ENCODE measurements around the gene B3GLCT.

Gene B3GLCT

DNA sequence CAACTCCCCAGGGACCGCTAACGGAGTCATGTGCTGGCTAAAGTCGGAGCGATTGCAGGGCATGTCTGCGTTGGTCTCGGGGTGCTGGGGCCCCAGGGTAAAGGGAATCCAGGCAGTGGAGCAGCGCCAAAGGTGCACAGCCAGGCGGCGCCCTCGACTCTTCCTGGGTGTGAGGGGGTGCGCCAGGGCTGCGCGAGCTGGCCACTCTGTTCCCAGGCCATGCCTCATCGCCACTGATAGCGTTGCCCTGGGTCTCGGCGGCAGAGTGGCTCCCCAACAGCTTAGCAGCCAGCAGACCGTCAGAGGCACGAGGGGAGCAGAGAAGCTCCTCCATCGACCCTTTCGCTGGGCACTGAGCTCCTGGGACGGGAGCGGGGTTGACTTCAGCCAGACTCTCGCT lies 152.7 kb downstream of the B3GLCT start:
- DNase-seq: no peak

- DNase-seq: no peak
Measured at GRCh38 chr13:31355001-31355400, 155.2 kb downstream of the B3GLCT start.

DNA sequence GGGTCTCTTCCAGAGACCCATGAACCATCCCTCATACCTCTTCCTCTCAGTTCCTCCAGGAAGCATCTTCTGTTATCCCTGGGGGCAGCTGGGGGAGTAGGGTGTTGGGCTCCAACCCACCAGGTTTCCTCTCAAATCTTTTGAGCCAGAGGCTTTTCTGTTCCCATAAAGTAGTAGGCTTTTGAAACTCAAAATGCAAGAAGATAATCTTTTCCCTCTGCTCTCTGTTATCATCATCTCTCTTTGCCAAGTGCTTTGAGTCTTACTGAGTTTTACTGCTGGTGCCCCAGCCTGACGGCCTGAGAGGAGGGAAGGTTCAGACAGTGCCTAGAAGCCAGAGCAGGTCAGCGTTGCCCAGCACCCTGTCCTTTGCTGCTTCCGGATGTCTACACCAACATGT lies 157.2 kb downstream of the B3GLCT start:
- no peak for DNase-seq

DNA sequence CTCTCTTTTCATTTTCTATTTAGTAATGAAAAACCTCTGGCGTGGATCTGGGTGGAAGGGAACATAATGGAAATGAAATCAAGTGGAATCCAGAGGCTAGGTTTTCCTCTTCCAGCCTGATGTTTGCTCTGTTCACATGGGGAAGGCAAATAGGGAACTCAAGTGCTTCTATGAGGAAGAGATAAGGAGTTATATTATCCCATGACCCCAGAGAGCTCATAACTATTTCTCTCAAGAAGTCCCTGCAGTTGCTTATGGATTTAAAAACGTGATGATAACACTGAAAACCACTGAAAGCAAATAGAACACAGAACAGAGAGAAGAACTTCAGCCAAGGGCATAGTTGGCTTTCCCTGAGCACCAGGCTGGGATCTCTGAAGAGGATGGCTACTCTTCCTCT lies 157.8 kb downstream of the B3GLCT start:
- no peak for DNase-seq

- DNase-seq: no peak
Measured at GRCh38 chr13:31361673-31362072, 161.9 kb downstream of the B3GLCT start.

- no peak for DNase-seq
Measured at GRCh38 chr13:31365630-31366029, 165.9 kb downstream of the B3GLCT start.

- no peak for DNase-seq
Measured at GRCh38 chr13:31367410-31367809, 167.6 kb downstream of the B3GLCT start.

GRCh38 chr13:31369213-31369612 lies 169.4 kb downstream of the B3GLCT start:
- no peak for DNase-seq

GRCh38 chr13:31372454-31372853 lies 172.7 kb downstream of the B3GLCT start:
- DNase-seq: no peak

DNA sequence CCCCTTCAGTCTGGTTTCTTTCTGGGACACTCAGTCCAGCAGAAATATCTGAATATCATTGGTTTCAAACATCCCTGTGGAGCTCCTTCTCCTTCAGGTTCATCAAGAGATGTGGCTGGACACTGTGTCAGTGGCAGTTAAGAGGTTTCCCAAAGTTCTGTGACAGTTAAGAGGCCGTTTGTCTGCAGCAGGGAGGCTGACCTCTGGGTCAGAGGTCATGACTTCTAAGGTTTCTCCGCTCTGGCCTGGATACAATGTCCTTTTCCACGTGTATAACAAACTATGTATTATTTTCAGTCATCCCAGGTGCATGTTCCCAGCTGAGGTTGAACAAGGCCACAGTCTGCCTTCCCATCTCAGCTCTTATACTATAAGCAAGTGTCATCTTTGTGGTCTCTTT lies 174.9 kb downstream of the B3GLCT start:
- DNase-seq: no peak

GRCh38 chr13:31377946-31378345 lies 178.2 kb downstream of the B3GLCT start:
- DNase-seq: peak; percentile 29 to 55 (median 51)

GRCh38 chr13:31380715-31381114 lies 180.9 kb downstream of the B3GLCT start:
- no peak for DNase-seq
